OCI-LY3 (cell line): ENCODE data around the gene SPON1.

Experiments used
- EZH2phosphoT487 ChIP-seq: fragments of 200-600 bp; shearing (Covaris generic); IDR thresholded peaks from 2 replicates; pipeline ENCODE4 v1.6.1; 2018; ENCODE audit warnings: antibody characterized with exemption, mixed run types, low read depth
- TF ChIP-seq, protein P1 (sequence below): fragments of 200-600, 300-600 bp; sonication (generic); IDR thresholded peaks from 2 replicates; pipeline ENCODE4 v1.5.1; 2014; ENCODE audit warnings: antibody characterized with exemption, low read length, low read depth

DNA sequence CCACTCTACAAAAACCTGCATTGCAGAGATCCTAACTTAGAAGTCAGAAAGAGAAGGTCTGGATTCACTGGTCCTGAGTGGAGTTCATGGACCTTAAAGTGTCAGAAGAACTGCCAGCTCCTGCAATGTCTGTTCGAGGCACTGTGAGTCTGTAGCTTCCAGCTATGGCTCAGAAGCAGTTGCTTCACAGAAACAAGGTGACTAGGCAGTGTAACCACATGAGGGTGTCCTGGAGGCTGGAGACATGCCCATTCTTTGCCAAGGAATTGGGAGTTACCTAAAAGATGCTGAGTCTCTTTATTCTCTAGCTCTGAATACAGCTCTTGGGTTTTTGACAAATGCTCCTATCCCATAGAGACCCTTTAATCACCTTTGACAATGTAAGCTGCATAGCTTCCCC, 130.5 kb downstream of the SPON1 start:
- TF ChIP-seq, protein P1, sequence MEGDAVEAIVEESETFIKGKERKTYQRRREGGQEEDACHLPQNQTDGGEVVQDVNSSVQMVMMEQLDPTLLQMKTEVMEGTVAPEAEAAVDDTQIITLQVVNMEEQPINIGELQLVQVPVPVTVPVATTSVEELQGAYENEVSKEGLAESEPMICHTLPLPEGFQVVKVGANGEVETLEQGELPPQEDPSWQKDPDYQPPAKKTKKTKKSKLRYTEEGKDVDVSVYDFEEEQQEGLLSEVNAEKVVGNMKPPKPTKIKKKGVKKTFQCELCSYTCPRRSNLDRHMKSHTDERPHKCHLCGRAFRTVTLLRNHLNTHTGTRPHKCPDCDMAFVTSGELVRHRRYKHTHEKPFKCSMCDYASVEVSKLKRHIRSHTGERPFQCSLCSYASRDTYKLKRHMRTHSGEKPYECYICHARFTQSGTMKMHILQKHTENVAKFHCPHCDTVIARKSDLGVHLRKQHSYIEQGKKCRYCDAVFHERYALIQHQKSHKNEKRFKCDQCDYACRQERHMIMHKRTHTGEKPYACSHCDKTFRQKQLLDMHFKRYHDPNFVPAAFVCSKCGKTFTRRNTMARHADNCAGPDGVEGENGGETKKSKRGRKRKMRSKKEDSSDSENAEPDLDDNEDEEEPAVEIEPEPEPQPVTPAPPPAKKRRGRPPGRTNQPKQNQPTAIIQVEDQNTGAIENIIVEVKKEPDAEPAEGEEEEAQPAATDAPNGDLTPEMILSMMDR = no peak
- TF ChIP-seq EZH2phosphoT487 = no peak
